ENCODE measurements around the gene UBA6. TPM values are rescaled to one million over a fixed set of nuclear protein-coding genes. Genes with fewer than 3 reads are reported as not detected.

The UBA6 gene
- polyA plus RNA-seq, 1 of the 3 experiments (the other 2 are of a cell fraction): 51.0 TPM

- POLR2A ChIA-PET: no interaction called here
- DNase-seq: no peak
- no peaks in the 10 kb centered on the region for H4K20me1 ChIP-seq (ENCODE audit: insufficient read depth)
- 5% methylated on average over 4 of the region's 4 CpGs for WGBS (ENCODE audit: low lambda C conversion rate)
- no peaks in the 10 kb centered on the region for H3K79me2 ChIP-seq (ENCODE audit: insufficient read depth)
- H3K4me3 ChIP-seq (ENCODE audit: low read depth in 2 of 2, low read length in 1 of 2): peak overlapping the region in 1 of 2 experiments; percentile 31; a peak in 1 of 4 replicates
- no peaks in the 10 kb centered on the region for H3K27me3 ChIP-seq (ENCODE audit: insufficient read depth)
- H3K36me3 ChIP-seq (replicated peaks in 1 of 2; ENCODE audit: control insufficient read depth in 1 of 2, insufficient read depth in 2 of 2, low read length in 1 of 2): no peaks in the 10 kb centered on the region
- peak overlapping the region; percentile 34 for H3K4me2 ChIP-seq
- H3K9me2 ChIP-seq: no peaks in the 10 kb centered on the region
- CTCF ChIA-PET: interaction anchor here (1.2 to 2.5 kb wide), 3 partner anchors 9 to 19 kb away, joined by 3 to 16 read pairs (median 5); no protein-coding TSS in a partner anchor
- peak overlapping the region; percentile 2; the same call in 1 of the 2 replicates for H2AFZ ChIP-seq (ENCODE audit: low read depth)
- H3K27ac ChIP-seq (ENCODE audit: low read depth in 2 of 2, low read length in 1 of 2): peak overlapping the region in 1 of 2 experiments; percentile 76; a peak in 2 of 4 replicates
- H3K4me1 ChIP-seq (ENCODE audit: control insufficient read depth in 1 of 2, insufficient read depth in 2 of 2, low read depth in 1 of 2, low read length in 1 of 2): peaks cover 0 to 1% of the 10 kb centered on the region in 2 experiments; a peak in 2 of 4 replicates
- H3K9ac ChIP-seq: peak overlapping the region; percentile 47
- H3F3A ChIP-seq (replicated peaks; ENCODE audit: insufficient read depth): peaks cover 34% of the 10 kb centered on the region
- no peaks in the 10 kb centered on the region for H3K9me3 ChIP-seq
- TF ChIP-seq POLR2AphosphoS5 (IDR thresholded peaks at IDR 0.05; ENCODE audit: low read depth, low read length) (no peak), GATA2 (CRISPR knock-in tag; IDR thresholded peaks at IDR 0.05) (no peak), MEF2A (IDR thresholded peaks at IDR 0.05; ENCODE audit: borderline replicate concordance, low read depth) (no peak), TAF1 (IDR thresholded peaks at IDR 0.05; ENCODE audit: borderline replicate concordance, low read depth, low read length) (0 out of 2 replicates have a peak, but pooled peaks have one; percentile 22), GABPA (IDR thresholded peaks at IDR 0.05; ENCODE audit: low read depth) (no peak), USF1 (IDR thresholded peaks at IDR 0.05; ENCODE audit: borderline replicate concordance, low read depth) (no peak), IRF3 (IDR thresholded peaks at IDR 0.05; ENCODE audit: low read depth, low read length) (no peak), RXRA (IDR thresholded peaks at IDR 0.05; ENCODE audit: borderline replicate concordance, low read depth) (peak; percentile 72; the same call in 1 of the 2 replicates), TCF12 (IDR thresholded peaks at IDR 0.05) (peak; percentile 60), ELF1 (IDR thresholded peaks at IDR 0.05) (no peak), REST (IDR thresholded peaks at IDR 0.05; ENCODE audit: low read depth, low read length) (no peak), FOXJ3 (CRISPR knock-in tag; IDR thresholded peaks at IDR 0.05) (no peak), CHD2 (IDR thresholded peaks at IDR 0.05; ENCODE audit: low read length, partially characterized antibody) (no peak), CTCF (IDR thresholded peaks at IDR 0.05) (no peak), RAD21 (IDR thresholded peaks at IDR 0.05; ENCODE audit: low read length) (no peak), NFIC (IDR thresholded peaks at IDR 0.05; ENCODE audit: borderline replicate concordance) (peak; percentile 24; the same call in 1 of the 2 replicates), MAX (IDR thresholded peaks at IDR 0.05; ENCODE audit: low read depth) (no peak), NRF1 (IDR thresholded peaks at IDR 0.05; ENCODE audit: low read depth, low read length) (no peak), EZH2phosphoT487 (IDR thresholded peaks at IDR 0.05; ENCODE audit: borderline replicate concordance, low read depth) (no peak), SIN3A (IDR thresholded peaks at IDR 0.05; ENCODE audit: borderline replicate concordance, low read depth, low read length) (no peak), TEAD4 (IDR thresholded peaks at IDR 0.05; ENCODE audit: borderline replicate concordance, insufficient read depth) (no peak), RFX5 (IDR thresholded peaks at IDR 0.05; ENCODE audit: low read length) (no peak), FOSL2 (IDR thresholded peaks at IDR 0.05; ENCODE audit: borderline replicate concordance, low read depth) (peak; percentile 81), SMC3 (IDR thresholded peaks at IDR 0.05; ENCODE audit: low read depth, low read length) (no peak), RCOR1 (IDR thresholded peaks at IDR 0.05; ENCODE audit: low read length) (no peak), FOXM1 (IDR thresholded peaks at IDR 0.05; ENCODE audit: low read depth) (no peak), EP300 (IDR thresholded peaks at IDR 0.05; ENCODE audit: borderline replicate concordance in 1 of 2, low read depth in 1 of 2, low read length in 1 of 2) (peak in 1 of 2 experiments; percentile 70; a peak in 2 of 4 replicates)
Observed at GRCh38 chr4:67727124-67727850, 26.3 kb upstream of the UBA6 start.
